Endothelial cell of umbilical vein (primary cell): ENCODE measurements around the gene ITGA2. TPM values are rescaled to one million over a fixed set of nuclear protein-coding genes. Genes with fewer than 3 reads are reported as not detected.

Experiments used
- BruUV-seq: library from RNA; stranded (reverse); fragments of 400-500 nt; replicated peaks from 2 replicates; lab custom pipeline; 2021; lab: Mats Ljungman, UMichigan
- CTCF ChIA-PET: fragments of 300-600, 350-600 bp; sonication (Branson Sonifier 250); formaldehyde crosslinking; loops from one replicate; lab custom pipeline; 2021; ENCODE audit warnings: antibody characterized with exemption, inconsistent platforms; lab: Charles Lee
- POLR2A ChIA-PET: fragments of 300-600, 350-600 bp; sonication (Branson Sonifier 250); formaldehyde crosslinking; loops from one replicate; lab custom pipeline; 2021; ENCODE audit warnings: antibody characterized with exemption, inconsistent platforms; lab: Charles Lee
- DNase-seq: peaks from one replicate; pipeline ENCODE4 v3.0.0-alpha.2; 2011; ENCODE audit warnings: low read depth, low spot score
- FAIRE-seq: peaks from 2 replicates; lab custom pipeline; 2011; peaks lifted over from hg19 to GRCh38; lab: Jason Lieb, UNC
- H2AFZ ChIP-seq: 2 replicates; pipeline ENCODE4 v1.6.0; 2012; ENCODE audit warnings: low read depth, low read length, control low read depth, inconsistent platforms
- H3K27ac ChIP-seq: 2 replicates; pipeline ENCODE4 v1.5.1; 2011; ENCODE audit warnings: low read depth, mild to moderate bottlenecking, control low read depth, low read length, moderate library complexity; ENCODE audit not compliant: insufficient read depth
- H3K27me3 ChIP-seq, 2 experiments: 2 replicates each; pipeline versions ENCODE4 v1.6.0 to v1.6.1; 2011; ENCODE audit warnings: low read length in 2 of 2, mixed read lengths in 1 of 2; ENCODE audit not compliant: control insufficient read depth in 2 of 2, insufficient read depth in 2 of 2
- H3K36me3 ChIP-seq, 2 experiments: 2 replicates in 1 of 2; 3 replicates in 1 of 2; pipeline ENCODE4 v1.5.1; 2011; ENCODE audit warnings: low read length in 2 of 2, mild to moderate bottlenecking in 1 of 2, moderate library complexity in 1 of 2; ENCODE audit not compliant: control insufficient read depth in 2 of 2, insufficient read depth in 2 of 2; ENCODE audit errors: extremely low read depth in 1 of 2
- H3K4me1 ChIP-seq: 3 replicates; pipeline ENCODE4 v1.5.1; 2011; ENCODE audit warnings: mild to moderate bottlenecking, low read length; ENCODE audit not compliant: control insufficient read depth, insufficient read depth; ENCODE audit errors: extremely low read depth
- H3K4me2 ChIP-seq: 2 replicates; pipeline ENCODE4 v1.6.1; 2011; ENCODE audit warnings: low read length, control low read depth, mixed read lengths; ENCODE audit not compliant: insufficient read depth
- H3K4me3 ChIP-seq, 3 experiments: fragments of 200-600 bp in 1 of 3; sonication (generic), shearing (Covaris generic) in 1 of 3; replicated peaks in 1 of 3; 2 replicates each; pipeline ENCODE4 v1.5.1; 2011 to 2016; ENCODE audit warnings: control low read depth in 3 of 3, low read length in 3 of 3, mild to moderate bottlenecking in 2 of 3, inconsistent platforms in 1 of 3, low read depth in 1 of 3, moderate library complexity in 1 of 3; ENCODE audit not compliant: insufficient read depth in 1 of 3
- H3K79me2 ChIP-seq: 2 replicates; pipeline ENCODE4 v1.6.0; 2012; ENCODE audit warnings: low read length, inconsistent platforms; ENCODE audit not compliant: control insufficient read depth, insufficient read depth
- H3K9ac ChIP-seq: replicated peaks from 2 replicates; pipeline ENCODE3; 2011; ENCODE audit warnings: low read length, control low read depth; ENCODE audit not compliant: insufficient read depth; ENCODE audit errors: extremely low read depth
- H3K9me1 ChIP-seq: replicated peaks from 3 replicates; pipeline ENCODE4 v1.6.0; 2011; ENCODE audit warnings: mild to moderate bottlenecking, low read length; ENCODE audit not compliant: control insufficient read depth, insufficient read depth; ENCODE audit errors: extremely low read depth
- H3K9me3 ChIP-seq: replicated peaks from 2 replicates; pipeline ENCODE4 v1.5.1; 2012; ENCODE audit warnings: low read length, inconsistent platforms; ENCODE audit not compliant: control insufficient read depth, insufficient read depth
- H4K20me1 ChIP-seq: replicated peaks from 2 replicates; pipeline ENCODE3; 2011; ENCODE audit warnings: mild to moderate bottlenecking, low read length; ENCODE audit not compliant: control insufficient read depth, insufficient read depth; ENCODE audit errors: extremely low read depth
- EZH2 ChIP-seq: IDR thresholded peaks from 2 replicates; pipeline ENCODE4 v1.6.1; 2012; ENCODE audit warnings: borderline replicate concordance, low read depth, mild to moderate bottlenecking, moderate library complexity, low read length, inconsistent platforms; ENCODE audit not compliant: severe bottlenecking
- FOS ChIP-seq: IDR thresholded peaks from 2 replicates; pipeline ENCODE4 v1.6.1; 2011; ENCODE audit warnings: mild to moderate bottlenecking, low read length, moderate library complexity, borderline replicate concordance; ENCODE audit not compliant: insufficient read depth
- GATA2 ChIP-seq: IDR thresholded peaks from 2 replicates; pipeline ENCODE4 v1.7.0; 2011; ENCODE audit warnings: low read depth, mild to moderate bottlenecking, moderate library complexity, mixed read lengths, low read length; ENCODE audit not compliant: insufficient read length, insufficient read depth
- JUN ChIP-seq: IDR thresholded peaks from 2 replicates; pipeline ENCODE4 v1.6.1; 2011; ENCODE audit warnings: borderline replicate concordance, low read depth; ENCODE audit not compliant: insufficient read length, insufficient read depth
- MYC ChIP-seq: IDR thresholded peaks from one replicate; pipeline ENCODE4 v1.6.1; 2011; ENCODE audit warnings: mild to moderate bottlenecking, low read depth, low read length
- POLR2A ChIP-seq: IDR thresholded peaks from 2 replicates; pipeline ENCODE4 v1.6.1; 2012; ENCODE audit warnings: low read depth, mild to moderate bottlenecking, control low read depth, low read length
- POLR2AphosphoS5 ChIP-seq: IDR thresholded peaks from 2 replicates; pipeline ENCODE4 v1.6.1; 2012; ENCODE audit warnings: low read depth, mild to moderate bottlenecking, control low read depth, low read length, moderate library complexity; ENCODE audit not compliant: insufficient read depth
- dilution Hi-C: fragments of 300-500 bp; cut with MboI; formaldehyde crosslinking; loops from one replicate; pipeline ENCODE4 v1.15.0; 2019; ENCODE audit warnings: low sequenced_read_pairs; ENCODE audit not compliant: extremely low pct_ligation_motif_present
- intact Hi-C: fragments of 100-400 bp; cut with micrococcal nuclease; formaldehyde crosslinking; loops from one replicate; pipeline ENCODE4 v1.10.0; 2022
- polyA plus RNA-seq, 4 experiments: library from polyadenylated mRNA; depleted of rRNA in 3 of 4; stranded (reverse) in 3 of 4; unstranded in 1 of 4; fragments of >200 nt; gene quantifications; 2 replicates each; pipeline versions ENCODE4 v1.2.1 to v1.2.3, GENCODE V29; 2011 to 2012; ENCODE audit warnings: missing spikeins in 1 of 4
- total RNA-seq: library from RNA; stranded (reverse); gene quantifications from 2 replicates; pipeline ENCODE4 v1.2.3, GENCODE V29; 2021
- TF ChIP-seq, protein P1 (sequence below), 2 donors: IDR thresholded peaks; 1 replicate in 1 of 2; 2 replicates in 1 of 2; pipeline ENCODE4 v1.5.1; 2011; ENCODE audit warnings: low read length in 2 of 2, mild to moderate bottlenecking in 2 of 2, moderate library complexity in 2 of 2, control low read depth in 1 of 2, inconsistent platforms in 1 of 2, low read depth in 1 of 2; ENCODE audit not compliant: insufficient read depth in 1 of 2; ENCODE audit errors: extremely low read depth in 1 of 2
- TF ChIP-seq, protein P2 (sequence below): IDR thresholded peaks from 2 replicates; pipeline ENCODE4 v1.6.1; 2011; ENCODE audit not compliant: insufficient read depth, insufficient read length

Gene ITGA2
- total and polyA plus RNA-seq, 2 donors (not counting 3 experiments of a cell fraction or from before 2014, with no cell fraction given), result 11.2 to 62.3 TPM

- Histone ChIP-seq H3K79me2 (peaks cover 70% of the 10 kb centered on the region), H3K36me3 (no peaks in the 10 kb centered on the region), H3K9me1 (no peaks in the 10 kb centered on the region), H2AFZ (no peak overlapping the region), H3K9me3 (no peaks in the 10 kb centered on the region), H3K27me3 (no peaks in the 10 kb centered on the region), H4K20me1 (no peaks in the 10 kb centered on the region), H3K27ac (peak overlapping the region; percentile 36), H3K4me3 (no peak overlapping the region), H3K4me2 (peak overlapping the region; percentile 69), H3K4me1 (peaks cover 68% of the 10 kb centered on the region), H3K9ac (peak overlapping the region; percentile 16)
- peak; percentile 51 for DNase-seq
- POLR2A ChIA-PET, result no interaction called here
- TF ChIP-seq FOS, result no peak
- no peak for TF ChIP-seq EZH2
- TF ChIP-seq POLR2A, result no peak
- TF ChIP-seq JUN, result no peak
- no peak for TF ChIP-seq POLR2AphosphoS5
- TF ChIP-seq, protein P1, sequence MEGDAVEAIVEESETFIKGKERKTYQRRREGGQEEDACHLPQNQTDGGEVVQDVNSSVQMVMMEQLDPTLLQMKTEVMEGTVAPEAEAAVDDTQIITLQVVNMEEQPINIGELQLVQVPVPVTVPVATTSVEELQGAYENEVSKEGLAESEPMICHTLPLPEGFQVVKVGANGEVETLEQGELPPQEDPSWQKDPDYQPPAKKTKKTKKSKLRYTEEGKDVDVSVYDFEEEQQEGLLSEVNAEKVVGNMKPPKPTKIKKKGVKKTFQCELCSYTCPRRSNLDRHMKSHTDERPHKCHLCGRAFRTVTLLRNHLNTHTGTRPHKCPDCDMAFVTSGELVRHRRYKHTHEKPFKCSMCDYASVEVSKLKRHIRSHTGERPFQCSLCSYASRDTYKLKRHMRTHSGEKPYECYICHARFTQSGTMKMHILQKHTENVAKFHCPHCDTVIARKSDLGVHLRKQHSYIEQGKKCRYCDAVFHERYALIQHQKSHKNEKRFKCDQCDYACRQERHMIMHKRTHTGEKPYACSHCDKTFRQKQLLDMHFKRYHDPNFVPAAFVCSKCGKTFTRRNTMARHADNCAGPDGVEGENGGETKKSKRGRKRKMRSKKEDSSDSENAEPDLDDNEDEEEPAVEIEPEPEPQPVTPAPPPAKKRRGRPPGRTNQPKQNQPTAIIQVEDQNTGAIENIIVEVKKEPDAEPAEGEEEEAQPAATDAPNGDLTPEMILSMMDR (IDR thresholded peaks at IDR 0.05; ENCODE audit: extremely low read depth in 1 of 2, insufficient read depth in 1 of 2, low read depth in 1 of 2, low read length in 2 of 2), result no peak
- no peak for TF ChIP-seq GATA2
- TF ChIP-seq MYC, result no peak
- TF ChIP-seq, protein P2, sequence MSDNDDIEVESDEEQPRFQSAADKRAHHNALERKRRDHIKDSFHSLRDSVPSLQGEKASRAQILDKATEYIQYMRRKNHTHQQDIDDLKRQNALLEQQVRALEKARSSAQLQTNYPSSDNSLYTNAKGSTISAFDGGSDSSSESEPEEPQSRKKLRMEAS, result no peak
- no TSS peak for BruUV-seq
- CTCF ChIA-PET, result interaction anchor here (1.1 to 2.1 kb wide), 5 partner anchors 11 to 63 kb away, joined by 3 to 6 read pairs (median 5); no protein-coding TSS in a partner anchor
- dilution Hi-C loops (no loop called here), intact Hi-C loops (no loop called here)
- FAIRE-seq, result peak; percentile 15
Observed at GRCh38 chr5:53006911-53007890, 18.0 kb downstream of the ITGA2 start.
